Measurements from ENCODE around the gene PDXP. TPM values are rescaled to one million over a fixed set of nuclear protein-coding genes. Genes with fewer than 3 reads are reported as not detected.

Gene PDXP
- total and polyA plus RNA-seq, 2 donors (not counting 1 experiment from before 2014, with no cell fraction given): 4.0 to 7.9 TPM

GRCh38 chr22:37678372-37678771, 19.8 kb downstream of the PDXP start:
- Histone ChIP-seq H3K4me3 (replicated peaks in 1 of 4; ENCODE audit: control extremely low read depth in 1 of 4, insufficient read depth in 1 of 4, low read depth in 3 of 4, low read length in 4 of 4) (peak overlapping the region; percentile 58 to 100 (median 96)), H2AFZ (ENCODE audit: low read length) (no peak overlapping the region), H3K4me1 (ENCODE audit: control insufficient read depth, extremely low read depth, insufficient read depth, low read length) (peaks cover 13% of the 10 kb centered on the region), H4K20me1 (ENCODE audit: control insufficient read depth, extremely low read depth, insufficient read depth, low read length) (peaks cover 3% of the 10 kb centered on the region), H3K9me3 (ENCODE audit: control insufficient read depth, insufficient read depth, low read depth, low read length) (no peaks in the 10 kb centered on the region), H3K27ac (ENCODE audit: insufficient read depth, low read length) (peak overlapping the region; percentile 62), H3K4me2 (ENCODE audit: extremely low read depth, insufficient read depth, low read length) (peak overlapping the region; percentile 100), H3K27me3 (ENCODE audit: control insufficient read depth, insufficient read depth, low read length) (no peaks in the 10 kb centered on the region), H3K79me2 (ENCODE audit: control insufficient read depth, insufficient read depth, low read length) (peaks cover 31% of the 10 kb centered on the region), H3K36me3 (ENCODE audit: control insufficient read depth, insufficient read depth, low read length) (peaks cover 17% of the 10 kb centered on the region), H3K9ac (ENCODE audit: insufficient read depth, low read length) (peak overlapping the region; percentile 17)
- TF ChIP-seq CTCF (conservative IDR thresholded peaks at IDR 0.05 in 1 of 2, IDR thresholded peaks at IDR 0.05 in 1 of 2; ENCODE audit: low read depth in 1 of 2, low read length in 2 of 2) (no peak), EZH2 (IDR thresholded peaks at IDR 0.05; ENCODE audit: low read length, missing control alignments) (no peak)
- DNase-seq (ENCODE audit: low read depth in 2 of 2): no peak

- peaks cover 3% of the 10 kb centered on the region for H4K20me1 ChIP-seq (ENCODE audit: control insufficient read depth, extremely low read depth, insufficient read depth, low read length)
- no peak overlapping the region for H3K9ac ChIP-seq (ENCODE audit: insufficient read depth, low read length)
- DNase-seq (ENCODE audit: low read depth in 2 of 2): no peak
- no peaks in the 10 kb centered on the region for H3K9me3 ChIP-seq (ENCODE audit: control insufficient read depth, insufficient read depth, low read depth, low read length)
- H3K4me1 ChIP-seq (ENCODE audit: control insufficient read depth, extremely low read depth, insufficient read depth, low read length): peaks cover 11% of the 10 kb centered on the region
- peaks cover 17% of the 10 kb centered on the region for H3K36me3 ChIP-seq (ENCODE audit: control insufficient read depth, insufficient read depth, low read length)
- H3K27me3 ChIP-seq (ENCODE audit: control insufficient read depth, insufficient read depth, low read length): no peaks in the 10 kb centered on the region
- peak overlapping the region; percentile 52 for H3K4me2 ChIP-seq (ENCODE audit: extremely low read depth, insufficient read depth, low read length)
- H2AFZ ChIP-seq (ENCODE audit: low read length): no peak overlapping the region
- H3K4me3 ChIP-seq (replicated peaks in 1 of 4; ENCODE audit: control extremely low read depth in 1 of 4, insufficient read depth in 1 of 4, low read depth in 3 of 4, low read length in 4 of 4): no peak overlapping the region
- peaks cover 31% of the 10 kb centered on the region for H3K79me2 ChIP-seq (ENCODE audit: control insufficient read depth, insufficient read depth, low read length)
- no peak overlapping the region for H3K27ac ChIP-seq (ENCODE audit: insufficient read depth, low read length)
- no peak for TF ChIP-seq EZH2 (IDR thresholded peaks at IDR 0.05; ENCODE audit: low read length, missing control alignments)
Observed at GRCh38 chr22:37679670-37680069, 21.1 kb downstream of the PDXP start.

GRCh38 chr22:37680191-37680851, 21.8 kb downstream of the PDXP start:
- Histone ChIP-seq H4K20me1 (ENCODE audit: control insufficient read depth, extremely low read depth, insufficient read depth, low read length) (peaks cover 3% of the 10 kb centered on the region), H2AFZ (ENCODE audit: low read length) (no peak overlapping the region), H3K27ac (ENCODE audit: insufficient read depth, low read length) (no peak overlapping the region), H3K27me3 (ENCODE audit: control insufficient read depth, insufficient read depth, low read length) (no peaks in the 10 kb centered on the region), H3K9me3 (ENCODE audit: control insufficient read depth, insufficient read depth, low read depth, low read length) (no peaks in the 10 kb centered on the region), H3K36me3 (ENCODE audit: control insufficient read depth, insufficient read depth, low read length) (peaks cover 17% of the 10 kb centered on the region), H3K4me1 (ENCODE audit: control insufficient read depth, extremely low read depth, insufficient read depth, low read length) (peaks cover 11% of the 10 kb centered on the region), H3K79me2 (ENCODE audit: control insufficient read depth, insufficient read depth, low read length) (peaks cover 31% of the 10 kb centered on the region), H3K4me2 (ENCODE audit: extremely low read depth, insufficient read depth, low read length) (no peak overlapping the region), H3K4me3 (replicated peaks in 1 of 4; ENCODE audit: control extremely low read depth in 1 of 4, insufficient read depth in 1 of 4, low read depth in 3 of 4, low read length in 4 of 4) (no peak overlapping the region), H3K9ac (ENCODE audit: insufficient read depth, low read length) (no peak overlapping the region)
- TF ChIP-seq CTCF (conservative IDR thresholded peaks at IDR 0.05 in 1 of 2, IDR thresholded peaks at IDR 0.05 in 1 of 2; ENCODE audit: low read depth in 1 of 2, low read length in 2 of 2): no peak
- no peak for TF ChIP-seq EZH2 (IDR thresholded peaks at IDR 0.05; ENCODE audit: low read length, missing control alignments)
- DNase-seq (ENCODE audit: low read depth in 2 of 2): no peak
